HUES48 (cell line): Measurements from ENCODE around the gene C1QBP.
"Not testable (repeated sequence)": the region's sequence is repeated elsewhere in the genome, so short reads cannot be mapped to it uniquely, and the experiment has no call there.

Experiments used
- H3K27ac ChIP-seq: one replicate; pipeline ENCODE4 v1.7.0; 2013; ENCODE audit warnings: low read depth, low read length, inconsistent platforms
- H3K27me3 ChIP-seq: 2 replicates; pipeline ENCODE4 v1.6.1; 2013; ENCODE audit warnings: mild to moderate bottlenecking, low read length; ENCODE audit not compliant: control insufficient read depth, insufficient read depth
- H3K36me3 ChIP-seq: 2 replicates; pipeline ENCODE4 v1.6.1; 2013; ENCODE audit warnings: low read length; ENCODE audit not compliant: control insufficient read depth, insufficient read depth
- H3K4me1 ChIP-seq: 2 replicates; pipeline ENCODE4 v1.6.1; 2013; ENCODE audit warnings: mild to moderate bottlenecking, low read length; ENCODE audit not compliant: control insufficient read depth, insufficient read depth
- H3K4me3 ChIP-seq: 2 replicates; pipeline ENCODE4 v1.5.1; 2013; ENCODE audit warnings: mild to moderate bottlenecking, low read depth, low read length
- H3K9ac ChIP-seq: 2 replicates; pipeline ENCODE4 v1.6.1; 2013; ENCODE audit warnings: mild to moderate bottlenecking, low read depth, low read length, moderate library complexity
- H3K9me3 ChIP-seq: 2 replicates; pipeline ENCODE4 v1.6.1; 2013; ENCODE audit warnings: low read length; ENCODE audit not compliant: control insufficient read depth, insufficient read depth

The C1QBP gene

GRCh38 chr17:5431949-5432556 is 6.9 kb downstream of the C1QBP start:
- no peaks in the 10 kb centered on the region for H3K9me3 ChIP-seq

GRCh38 chr17:5431234-5431633 is 7.7 kb downstream of the C1QBP start:
- H3K9ac ChIP-seq, H3K4me3 ChIP-seq, H3K4me1 ChIP-seq, H3K9me3 ChIP-seq, H3K27me3 ChIP-seq, H3K27ac ChIP-seq: not testable (repeated sequence)
- peaks cover 91% of the 10 kb centered on the region for H3K36me3 ChIP-seq

More at GRCh38 chr17:5431949-5432556, 6.9 kb downstream of the C1QBP start:
- H3K9ac ChIP-seq: no peak overlapping the region
- H3K27ac ChIP-seq: peak overlapping the region; percentile 21
- no peak overlapping the region for H3K4me3 ChIP-seq
- H3K36me3 ChIP-seq: peaks cover 92% of the 10 kb centered on the region
- no peaks in the 10 kb centered on the region for H3K27me3 ChIP-seq
- H3K4me1 ChIP-seq: no peaks in the 10 kb centered on the region

GRCh38 chr17:5430413-5430999 is 8.4 kb downstream of the C1QBP start:
- H3K36me3 ChIP-seq: peaks cover 93% of the 10 kb centered on the region

DNA sequence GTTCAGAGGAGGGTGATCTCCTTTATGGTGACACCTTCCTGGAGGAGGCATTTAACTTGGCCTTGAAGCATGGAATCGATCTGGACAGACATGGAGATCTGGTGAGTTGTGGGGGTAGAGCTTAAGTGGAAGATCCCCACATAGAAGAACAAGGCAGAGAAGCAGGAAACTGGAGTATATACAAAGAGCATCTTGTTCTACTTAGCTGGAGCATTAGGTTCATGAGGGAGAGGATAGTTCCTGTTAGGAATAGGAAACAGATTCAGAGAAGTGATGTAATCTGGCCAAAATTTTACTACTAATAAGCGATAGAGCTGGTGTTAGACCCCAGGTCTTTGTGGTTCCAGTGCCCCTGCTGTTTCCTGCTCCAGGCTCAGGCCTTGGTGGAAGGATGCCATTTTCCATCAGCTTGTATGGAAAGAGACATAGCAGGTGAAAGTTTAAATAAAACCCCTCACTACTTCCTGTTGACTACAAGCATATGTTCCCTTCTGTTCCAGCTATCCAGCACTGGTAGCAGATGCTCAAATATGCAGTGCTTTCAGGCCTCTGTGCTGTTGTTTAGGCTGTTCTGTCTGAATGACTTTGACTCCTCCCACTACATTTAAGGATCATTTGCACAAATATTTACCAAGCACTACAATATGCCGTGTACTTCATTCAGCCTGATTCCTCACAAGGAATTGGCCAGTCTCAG is 9.6 kb downstream of the C1QBP start:
- no peak overlapping the region for H3K27ac ChIP-seq
- H3K4me1 ChIP-seq: no peaks in the 10 kb centered on the region
- H3K27me3 ChIP-seq: no peaks in the 10 kb centered on the region
- peaks cover 95% of the 10 kb centered on the region for H3K36me3 ChIP-seq
- H3K9me3 ChIP-seq: no peaks in the 10 kb centered on the region
- H3K9ac ChIP-seq: no peak overlapping the region
- H3K4me3 ChIP-seq: no peak overlapping the region

More at GRCh38 chr17:5430413-5430999, 8.4 kb downstream of the C1QBP start:
- Histone ChIP-seq H3K4me3 (no peak overlapping the region), H3K9ac (no peak overlapping the region), H3K27me3 (no peaks in the 10 kb centered on the region), H3K4me1 (no peaks in the 10 kb centered on the region), H3K9me3 (no peaks in the 10 kb centered on the region), H3K27ac (no peak overlapping the region)

GRCh38 chr17:5425826-5426225 is 13.1 kb downstream of the C1QBP start:
- no peaks in the 10 kb centered on the region for H3K4me1 ChIP-seq
- H3K27me3 ChIP-seq: no peaks in the 10 kb centered on the region
- H3K9ac ChIP-seq: no peak overlapping the region
- no peak overlapping the region for H3K27ac ChIP-seq
- no peaks in the 10 kb centered on the region for H3K9me3 ChIP-seq
- peaks cover 94% of the 10 kb centered on the region for H3K36me3 ChIP-seq
- H3K4me3 ChIP-seq: no peak overlapping the region

- H3K27ac ChIP-seq: no peak overlapping the region
- no peak overlapping the region for H3K4me3 ChIP-seq
- H3K9ac ChIP-seq: no peak overlapping the region
- peaks cover 88% of the 10 kb centered on the region for H3K36me3 ChIP-seq
- no peaks in the 10 kb centered on the region for H3K27me3 ChIP-seq
- H3K4me1 ChIP-seq: no peaks in the 10 kb centered on the region
- no peaks in the 10 kb centered on the region for H3K9me3 ChIP-seq
Observed at GRCh38 chr17:5424909-5425308, 14.0 kb downstream of the C1QBP start.

DNA sequence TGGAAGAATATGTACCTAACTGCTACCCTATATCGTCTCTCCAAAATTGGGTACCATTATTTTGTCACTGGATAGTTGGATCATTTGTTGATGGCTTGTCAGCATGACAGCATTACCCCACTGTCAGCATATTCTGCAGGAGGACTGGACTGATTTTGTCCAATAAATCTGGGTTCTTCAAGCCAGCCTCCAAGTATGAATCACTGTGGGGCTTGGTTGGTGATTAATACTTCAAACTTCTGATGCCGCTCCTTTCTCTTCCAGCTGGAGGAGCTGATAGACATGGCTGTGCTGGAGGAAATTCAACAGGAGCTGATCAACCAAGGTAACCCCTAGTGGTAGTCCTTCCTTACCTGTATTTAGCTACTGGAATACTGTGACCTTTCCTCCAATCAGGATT is 16.4 kb downstream of the C1QBP start:
- H3K9ac ChIP-seq: no peak overlapping the region
- no peak overlapping the region for H3K27ac ChIP-seq
- no peaks in the 10 kb centered on the region for H3K9me3 ChIP-seq
- H3K27me3 ChIP-seq: no peaks in the 10 kb centered on the region
- H3K36me3 ChIP-seq: peaks cover 66% of the 10 kb centered on the region
- no peak overlapping the region for H3K4me3 ChIP-seq
- H3K4me1 ChIP-seq: no peaks in the 10 kb centered on the region

DNA sequence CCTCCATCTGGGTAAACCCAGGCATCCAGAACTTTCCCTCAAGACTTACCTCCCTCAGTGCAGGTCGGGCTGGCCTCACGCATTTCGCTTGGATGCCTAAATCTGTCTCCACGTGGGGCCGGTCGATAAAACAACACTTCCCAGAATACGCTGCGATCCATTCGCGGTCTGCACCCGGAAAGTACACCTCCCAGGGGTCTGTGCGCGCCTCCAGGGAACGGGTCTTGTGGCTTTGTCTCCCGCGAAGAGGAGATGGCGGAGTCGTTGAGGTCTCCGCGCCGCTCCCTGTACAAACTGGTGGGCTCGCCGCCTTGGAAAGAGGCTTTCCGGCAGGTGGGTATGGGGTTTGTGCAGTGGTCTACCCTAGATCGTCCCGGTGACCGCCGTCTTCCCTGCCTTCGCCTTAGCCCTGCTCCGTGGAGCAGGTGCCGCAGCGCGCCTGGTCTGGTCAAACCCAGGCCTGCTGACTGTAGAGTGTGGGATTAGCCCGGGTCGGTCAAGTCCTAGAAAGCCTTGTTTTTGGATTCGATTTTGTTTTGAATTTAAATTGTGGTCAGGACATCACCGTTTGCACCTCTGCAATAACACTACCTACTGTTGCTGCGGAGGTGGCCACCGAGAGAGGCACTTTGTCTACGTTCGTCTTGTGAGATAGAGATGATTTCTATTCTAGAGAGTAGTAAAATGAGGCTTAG is 18.8 kb downstream of the C1QBP start, which contains the start of gene RPAIN:
Gene RPAIN (plus strand): TSS at position 224 of the 695 bp plus-strand sequence. CDS start 29 bp downstream, at position 253.
- peaks cover 65% of the 10 kb centered on the region for H3K36me3 ChIP-seq
- no peaks in the 10 kb centered on the region for H3K4me1 ChIP-seq
- peak within 1 kb of the TSS; percentile 95 for H3K4me3 ChIP-seq
- no peaks in the 10 kb centered on the region for H3K9me3 ChIP-seq
- no peaks in the 10 kb centered on the region for H3K27me3 ChIP-seq
- H3K27ac ChIP-seq: peak within 1 kb of the TSS; percentile 91
- peak within 1 kb of the TSS; percentile 94 for H3K9ac ChIP-seq

- Histone ChIP-seq H3K9ac (peak within 1 kb of the TSS; percentile 94), H3K4me1 (no peaks in the 10 kb centered on the region), H3K4me3 (peak within 1 kb of the TSS; percentile 95), H3K27me3 (no peaks in the 10 kb centered on the region), H3K27ac (peak within 1 kb of the TSS; percentile 91), H3K9me3 (no peaks in the 10 kb centered on the region), H3K36me3 (peaks cover 65% of the 10 kb centered on the region)
Observed at GRCh38 chr17:5419356-5419958, 19.5 kb downstream of the C1QBP start, which contains the start of gene NUP88. TSS of gene NUP88 (minus strand) at chr17:5419662. CDS start at chr17:5419650, 12 bp downstream.

DNA sequence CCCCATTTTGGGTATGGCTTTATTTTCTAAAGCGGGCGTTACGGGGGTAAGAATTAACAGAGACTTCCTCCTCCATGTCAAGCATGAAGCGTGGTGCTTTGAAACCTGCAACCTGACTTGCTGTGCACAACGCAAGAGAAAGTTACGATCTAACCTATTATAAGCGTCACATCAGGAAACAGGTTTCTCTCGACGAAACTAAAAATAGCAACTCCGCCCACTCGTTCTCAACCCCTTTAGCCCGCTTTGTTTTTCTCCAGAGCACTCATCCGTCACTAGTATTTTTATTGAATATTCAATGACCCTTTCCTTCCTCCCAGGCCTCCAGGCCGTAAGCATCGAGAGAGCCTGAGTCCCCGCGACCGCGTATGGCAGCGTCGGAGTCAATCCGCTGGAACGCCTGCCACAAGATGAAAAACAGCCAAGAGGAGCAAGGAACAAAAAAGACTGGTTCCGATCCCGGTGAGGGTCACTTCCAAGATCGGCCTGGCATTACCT is 20.0 kb downstream of the C1QBP start:
- Histone ChIP-seq H3K36me3 (peaks cover 65% of the 10 kb centered on the region), H3K9me3 (no peaks in the 10 kb centered on the region), H3K27ac (peak overlapping the region; percentile 89), H3K4me3 (peak overlapping the region; percentile 95), H3K9ac (peak overlapping the region; percentile 94), H3K27me3 (no peaks in the 10 kb centered on the region), H3K4me1 (no peaks in the 10 kb centered on the region)
